ENCODE measurements around the gene PCGF3. TPM values are rescaled to one million over a fixed set of nuclear protein-coding genes. Genes with fewer than 3 reads are reported as not detected.
"Not testable (repeated sequence)": the region's sequence is repeated elsewhere in the genome, so short reads cannot be mapped to it uniquely, and the experiment has no call there.

PCGF3 gene
- total RNA-seq, 1 experiment from 2014 or later = 66.3 TPM

GRCh38 chr4:706083-706633 lies 526 bp downstream of the PCGF3 start:
- intact Hi-C loops (cut with micrococcal nuclease); ATAC-seq; CTCF ChIA-PET; H4K20me1 ChIP-seq (ENCODE audit: insufficient read depth); DNase-seq (ENCODE audit: low read depth, low spot score); H3K36me3 ChIP-seq (ENCODE audit: control insufficient read depth in 1 of 2, insufficient read depth in 2 of 2, low read length in 2 of 2); H3K9me2 ChIP-seq (ENCODE audit: insufficient read depth); H2AFZ ChIP-seq (ENCODE audit: low read depth, low read length, poor library complexity, severe bottlenecking); RAD21 ChIA-PET (ENCODE audit: low non-redundant PET in 1 of 2, low total read pairs in 2 of 2, uncharacterized antibody in 2 of 2, unreplicated experiment in 2 of 2); H3K4me1 ChIP-seq (ENCODE audit: control insufficient read depth in 1 of 2, insufficient read depth in 2 of 2, low read length in 2 of 2); POLR2A ChIA-PET; H3K9me3 ChIP-seq (ENCODE audit: control insufficient read depth in 1 of 2, insufficient read depth in 1 of 2, low read depth in 1 of 2, low read length in 2 of 2); H3K27me3 ChIP-seq (ENCODE audit: insufficient read depth, low read length); BruUV-seq (replicated peaks): not testable (repeated sequence)
- peak; percentile 52; the same call in 1 of the 2 replicates for TF ChIP-seq ZFX (IDR thresholded peaks at IDR 0.05)
- H3K9ac ChIP-seq (ENCODE audit: low read length) = peak overlapping the region; percentile 99
- peak overlapping the region; percentile 85 for H3K4me2 ChIP-seq (ENCODE audit: low read length)
- H3K79me2 ChIP-seq (ENCODE audit: insufficient read depth, low read length) = peaks cover 48% of the 10 kb centered on the region
- H3K4me3 ChIP-seq (replicated peaks in 1 of 2; ENCODE audit: low read depth in 1 of 2, low read length in 2 of 2) = peak overlapping the region; percentile 88 to 93
- peak overlapping the region; percentile 98 for H3K27ac ChIP-seq (ENCODE audit: low read depth, low read length)

GRCh38 chr4:706834-707598 lies 1.4 kb downstream of the PCGF3 start:
- ChIA-PET CTCF (no interaction called here), POLR2A (no interaction called here), RAD21 (ENCODE audit: low non-redundant PET in 1 of 2, low total read pairs in 2 of 2, uncharacterized antibody in 2 of 2, unreplicated experiment in 2 of 2) (no interaction called here)
- H4K20me1 ChIP-seq (ENCODE audit: insufficient read depth) = no peaks in the 10 kb centered on the region
- no peaks in the 10 kb centered on the region for H3K36me3 ChIP-seq (ENCODE audit: control insufficient read depth in 1 of 2, insufficient read depth in 2 of 2, low read length in 2 of 2)
- DNase-seq (ENCODE audit: low read depth, low spot score) (no peak), ATAC-seq (no peak)
- H3K79me2 ChIP-seq (ENCODE audit: insufficient read depth, low read length) = peaks cover 53% of the 10 kb centered on the region
- peaks cover 3 to 9% of the 10 kb centered on the region in 2 experiments; a peak in 3 of 4 replicates for H3K4me1 ChIP-seq (ENCODE audit: control insufficient read depth in 1 of 2, insufficient read depth in 2 of 2, low read length in 2 of 2)
- no peaks in the 10 kb centered on the region for H3K9me3 ChIP-seq (ENCODE audit: control insufficient read depth in 1 of 2, insufficient read depth in 1 of 2, low read depth in 1 of 2, low read length in 2 of 2)
- BruUV-seq (replicated peaks) = no TSS peak
- H3K4me2 ChIP-seq (ENCODE audit: low read length) = peak overlapping the region; percentile 85
- intact Hi-C loops (cut with micrococcal nuclease) = no loop called here
- TF ChIP-seq MAX (IDR thresholded peaks at IDR 0.05) (no peak), JUND (IDR thresholded peaks at IDR 0.05) (no peak), CEBPB (IDR thresholded peaks at IDR 0.05; ENCODE audit: low read depth) (no peak), EGR1 (IDR thresholded peaks at IDR 0.05; ENCODE audit: low read depth) (no peak)
- H2AFZ ChIP-seq (ENCODE audit: low read depth, low read length, poor library complexity, severe bottlenecking) = no peak overlapping the region
- peak overlapping the region; percentile 42; the same call in 1 of the 2 replicates for H3K27ac ChIP-seq (ENCODE audit: low read depth, low read length)
- no peaks in the 10 kb centered on the region for H3K9me2 ChIP-seq (ENCODE audit: insufficient read depth)
- H3K9ac ChIP-seq (ENCODE audit: low read length) = peak overlapping the region; percentile 99; the same call in 1 of the 2 replicates
- H3K27me3 ChIP-seq (ENCODE audit: insufficient read depth, low read length) = no peaks in the 10 kb centered on the region
- H3K4me3 ChIP-seq (replicated peaks in 1 of 2; ENCODE audit: low read depth in 1 of 2, low read length in 2 of 2) = peak overlapping the region; percentile 88 to 93
